ENCODE measurements around the gene ASPN. TPM values are rescaled to one million over a fixed set of nuclear protein-coding genes. Genes with fewer than 3 reads are reported as not detected.

ASPN gene
- total and polyA plus RNA-seq, 2 donors (not counting 3 experiments of a cell fraction or from before 2014, with no cell fraction given), result not detected

GRCh38 chr9:92457576-92457975 is 24.7 kb downstream of the ASPN start:
- Histone ChIP-seq H3K27ac (ENCODE audit: insufficient read depth, low read depth, low read length) (no peak overlapping the region), H3K9me1 (replicated peaks; ENCODE audit: control insufficient read depth, extremely low read depth, insufficient read depth, low read length) (no peaks in the 10 kb centered on the region), H3K9ac (replicated peaks; ENCODE audit: extremely low read depth, insufficient read depth, low read length) (no peak overlapping the region), H3K9me3 (replicated peaks; ENCODE audit: control insufficient read depth, insufficient read depth, low read length) (no peaks in the 10 kb centered on the region), H3K4me3 (replicated peaks in 1 of 3; ENCODE audit: insufficient read depth in 1 of 3, low read depth in 1 of 3, low read length in 3 of 3) (no peak overlapping the region), H3K4me2 (ENCODE audit: insufficient read depth, low read length) (no peak overlapping the region), H2AFZ (ENCODE audit: low read depth, low read length) (no peak overlapping the region), H3K36me3 (ENCODE audit: control insufficient read depth in 2 of 2, extremely low read depth in 1 of 2, insufficient read depth in 2 of 2, low read length in 2 of 2) (no peaks in the 10 kb centered on the region), H3K79me2 (ENCODE audit: control insufficient read depth, insufficient read depth, low read length) (no peaks in the 10 kb centered on the region), H3K4me1 (ENCODE audit: control insufficient read depth, extremely low read depth, insufficient read depth, low read length) (no peaks in the 10 kb centered on the region), H4K20me1 (replicated peaks; ENCODE audit: control insufficient read depth, extremely low read depth, insufficient read depth, low read length) (no peaks in the 10 kb centered on the region), H3K27me3 (ENCODE audit: control insufficient read depth in 2 of 2, insufficient read depth in 2 of 2, low read length in 2 of 2) (no peaks in the 10 kb centered on the region)
- POLR2A ChIA-PET, result no interaction called here
- no peak for TF ChIP-seq FOS (IDR thresholded peaks at IDR 0.05; ENCODE audit: borderline replicate concordance, insufficient read depth, low read length)
- TF ChIP-seq MYC (IDR thresholded peaks at IDR 0.05; ENCODE audit: low read depth, low read length), result no peak
- TF ChIP-seq GATA2 (IDR thresholded peaks at IDR 0.05; ENCODE audit: insufficient read depth, insufficient read length, low read depth, low read length), result no peak
- no peak for TF ChIP-seq CTCF (IDR thresholded peaks at IDR 0.05; ENCODE audit: extremely low read depth in 1 of 2, insufficient read depth in 1 of 2, low read depth in 1 of 2, low read length in 2 of 2)
- no peak for TF ChIP-seq POLR2A (IDR thresholded peaks at IDR 0.05; ENCODE audit: low read depth, low read length)
- TF ChIP-seq EZH2 (IDR thresholded peaks at IDR 0.05; ENCODE audit: borderline replicate concordance, low read depth, low read length, severe bottlenecking), result no peak
- no peak for TF ChIP-seq MAX (IDR thresholded peaks at IDR 0.05; ENCODE audit: insufficient read depth, insufficient read length)
- TF ChIP-seq JUN (IDR thresholded peaks at IDR 0.05; ENCODE audit: borderline replicate concordance, insufficient read depth, insufficient read length, low read depth), result no peak
- dilution Hi-C loops (cut with MboI; ENCODE audit: extremely low pct_ligation_motif_present, low sequenced_read_pairs) (no loop called here), intact Hi-C loops (cut with micrococcal nuclease) (no loop called here)
- CTCF ChIA-PET, result interaction anchor here (1.0 kb wide), 1 partner anchor 16 kb away, joined by 3 read pairs; no protein-coding TSS in a partner anchor
- FAIRE-seq (no peak), DNase-seq (ENCODE audit: low read depth, low spot score) (no peak)
- no TSS peak for BruUV-seq (replicated peaks)

All from endothelial cell of umbilical vein (primary cell).